HCT116 (cell line): Measurements from ENCODE around the gene ESR1. TPM values are rescaled to one million over a fixed set of nuclear protein-coding genes. Genes with fewer than 3 reads are reported as not detected.

ENCODE experiments used
- ATAC-seq: fragments of 200-7000 bp; cut with Tn5 transposase; 2 replicates; pipeline ENCODE4 v1.9.1; 2020; ENCODE audit warnings: mild to moderate bottlenecking, moderate library complexity
- BruUV-seq: library from RNA; stranded (reverse); fragments of 400-500 nt; replicated peaks from 2 replicates; lab custom pipeline; 2021; lab: Mats Ljungman, UMichigan
- CTCF ChIA-PET: fragments of 300-600 bp; sonication (Branson Sonifier 250); formaldehyde crosslinking; loops from one replicate; lab custom pipeline; 2021; ENCODE audit warnings: antibody characterized with exemption; lab: Charles Lee
- POLR2A ChIA-PET: fragments of 300-600, 350-600 bp; sonication (Branson Sonifier 250); formaldehyde crosslinking; loops from one replicate; lab custom pipeline; 2021; ENCODE audit warnings: antibody characterized with exemption; lab: Charles Lee
- RAD21 ChIA-PET, 2 experiments: fragments of 300-600 bp; sonication (Branson Sonifier 250); formaldehyde crosslinking; loops; one replicate each; lab custom pipeline; 2023; ENCODE audit warnings: low total read pairs in 2 of 2; ENCODE audit not compliant: uncharacterized antibody in 2 of 2, unreplicated experiment in 2 of 2, low non-redundant PET in 1 of 2; lab: Charles Lee
- DNase-seq: peaks from one replicate; pipeline ENCODE4 v3.0.0-alpha.2; 2010; ENCODE audit warnings: low read depth, low spot score
- H2AFZ ChIP-seq: fragments of 200-600 bp; shearing (Covaris generic), sonication (generic); 2 replicates; pipeline ENCODE4 v1.6.1; 2017; ENCODE audit warnings: low read depth, mixed run types, mixed read lengths, antibody characterized with exemption, low read length; ENCODE audit not compliant: poor library complexity, severe bottlenecking
- H3K27ac ChIP-seq: 2 replicates; pipeline ENCODE4 v1.5.1; 2012; ENCODE audit warnings: low read depth, low read length
- H3K27me3 ChIP-seq: fragments of 200-600 bp; sonication (generic); 2 replicates; pipeline ENCODE4 v1.6.1; 2016; ENCODE audit warnings: mixed run types, low read length, mixed read lengths; ENCODE audit not compliant: insufficient read depth
- H3K36me3 ChIP-seq, 2 experiments: fragments of 200-500 bp in 1 of 2; fragments of 200-600 bp in 1 of 2; sonication (Bioruptor generic) in 1 of 2; sonication (generic) in 1 of 2; 2 replicates each; pipeline versions ENCODE4 v1.5.1 to v1.6.1; 2014 to 2016; ENCODE audit warnings: low read length in 2 of 2, inconsistent platforms in 1 of 2, mixed read lengths in 1 of 2, mixed run types in 1 of 2; ENCODE audit not compliant: insufficient read depth in 2 of 2, control insufficient read depth in 1 of 2
- H3K4me1 ChIP-seq, 2 experiments: fragments of 200-600 bp in 1 of 2; sonication (generic) in 1 of 2; 2 replicates each; pipeline versions ENCODE4 v1.5.1 to v1.6.1; 2012 to 2017; ENCODE audit warnings: low read length in 2 of 2, inconsistent platforms in 1 of 2, mild to moderate bottlenecking in 1 of 2, mixed read lengths in 1 of 2, mixed run types in 1 of 2, moderate library complexity in 1 of 2; ENCODE audit not compliant: insufficient read depth in 2 of 2, control insufficient read depth in 1 of 2
- H3K4me2 ChIP-seq: fragments of 200-600 bp; sonication (generic); 2 replicates; pipeline ENCODE4 v1.6.1; 2017; ENCODE audit warnings: mixed run types, low read length, mixed read lengths
- H3K4me3 ChIP-seq, 2 experiments: fragments of 200-600 bp in 1 of 2; sonication (generic) in 1 of 2; replicated peaks in 1 of 2; 2 replicates each; pipeline ENCODE4 v1.5.1; 2011 to 2016; ENCODE audit warnings: low read length in 2 of 2, control low read depth in 1 of 2, low read depth in 1 of 2, mild to moderate bottlenecking in 1 of 2, mixed read lengths in 1 of 2, mixed run types in 1 of 2
- H3K79me2 ChIP-seq: fragments of 200-600 bp; sonication (generic); 2 replicates; pipeline ENCODE4 v1.6.1; 2017; ENCODE audit warnings: mild to moderate bottlenecking, mixed run types, low read length, moderate library complexity, mixed read lengths; ENCODE audit not compliant: insufficient read depth
- H3K9ac ChIP-seq: fragments of 200-600 bp; sonication (generic); 2 replicates; pipeline ENCODE4 v1.6.1; 2016; ENCODE audit warnings: low read length, mixed read lengths
- H3K9me2 ChIP-seq: fragments of 200-600 bp; sonication (generic), shearing (Covaris generic); 2 replicates; pipeline ENCODE4 v1.6.1; 2017; ENCODE audit warnings: mixed run types, mild to moderate bottlenecking, moderate library complexity; ENCODE audit not compliant: insufficient read depth
- H3K9me3 ChIP-seq, 2 experiments: fragments of 200-500 bp in 1 of 2; fragments of 200-600 bp in 1 of 2; sonication (Bioruptor generic) in 1 of 2; sonication (generic) in 1 of 2; 2 replicates each; pipeline ENCODE4 v1.6.1; 2014 to 2017; ENCODE audit warnings: low read length in 2 of 2, mixed read lengths in 2 of 2, inconsistent platforms in 1 of 2, low read depth in 1 of 2, mild to moderate bottlenecking in 1 of 2, mixed run types in 1 of 2, moderate library complexity in 1 of 2; ENCODE audit not compliant: control insufficient read depth in 1 of 2, insufficient read depth in 1 of 2
- H4K20me1 ChIP-seq: fragments of 200-600 bp; sonication (generic), shearing (Covaris generic); 2 replicates; pipeline ENCODE4 v1.6.1; 2017; ENCODE audit warnings: mixed run types, mild to moderate bottlenecking, moderate library complexity; ENCODE audit not compliant: insufficient read depth
- ATF3 ChIP-seq: IDR thresholded peaks from 2 replicates; pipeline ENCODE4 v1.6.1; 2012
- CBX3 ChIP-seq: IDR thresholded peaks from 2 replicates; pipeline ENCODE4 v1.6.1; 2012; ENCODE audit warnings: low read depth
- CEBPB ChIP-seq: IDR thresholded peaks from 2 replicates; pipeline ENCODE4 v1.6.1; 2012; ENCODE audit warnings: low read depth
- CTCF ChIP-seq, 3 experiments: fragments of 200-600 bp in 1 of 3; sonication (generic) in 1 of 3; IDR thresholded peaks in 2 of 3; conservative IDR thresholded peaks in 1 of 3; 2 replicates each; pipeline ENCODE4 v1.5.1; 2012 to 2017; ENCODE audit warnings: low read depth in 2 of 3, low read length in 2 of 3, antibody characterized with exemption in 1 of 3, borderline replicate concordance in 1 of 3, control low read depth in 1 of 3, mild to moderate bottlenecking in 1 of 3, mixed read lengths in 1 of 3, mixed run types in 1 of 3, moderate library complexity in 1 of 3; ENCODE audit not compliant: insufficient read depth in 1 of 3
- EGR1 ChIP-seq: IDR thresholded peaks from 2 replicates; pipeline ENCODE4 v1.6.1; 2012; ENCODE audit warnings: low read depth
- ELF1 ChIP-seq: IDR thresholded peaks from 2 replicates; pipeline ENCODE4 v1.6.1; 2012; ENCODE audit warnings: low read depth, borderline replicate concordance
- EZH2 ChIP-seq: fragments of 200-600 bp; sonication (generic); IDR thresholded peaks from 2 replicates; pipeline ENCODE4 v1.6.1; 2017; ENCODE audit warnings: antibody characterized with exemption, mixed run types
- EZH2phosphoT487 ChIP-seq: fragments of 200-600 bp; IDR thresholded peaks from 2 replicates; pipeline ENCODE4 v1.6.1; 2018; ENCODE audit warnings: antibody characterized with exemption, borderline replicate concordance
- JUND ChIP-seq: IDR thresholded peaks from 2 replicates; pipeline ENCODE4 v1.6.1; 2012
- MAX ChIP-seq: IDR thresholded peaks from 2 replicates; pipeline ENCODE4 v1.6.1; 2012
- POLR2A ChIP-seq: IDR thresholded peaks from 2 replicates; pipeline ENCODE4 v1.7.0; 2011; ENCODE audit warnings: borderline replicate concordance; ENCODE audit not compliant: insufficient read depth, insufficient read length; ENCODE audit errors: extremely low read depth
- POLR2AphosphoS5 ChIP-seq: IDR thresholded peaks from 2 replicates; pipeline ENCODE4 v1.6.1; 2011; ENCODE audit warnings: mild to moderate bottlenecking, low read depth, low read length, moderate library complexity
- RAD21 ChIP-seq: IDR thresholded peaks from 2 replicates; pipeline ENCODE4 v1.6.1; 2012; ENCODE audit warnings: low read depth, mild to moderate bottlenecking
- SIN3A ChIP-seq: IDR thresholded peaks from 2 replicates; pipeline ENCODE4 v1.6.1; 2012; ENCODE audit warnings: low read depth
- SP1 ChIP-seq: IDR thresholded peaks from 2 replicates; pipeline ENCODE4 v1.6.1; 2012; ENCODE audit warnings: low read depth
- SRF ChIP-seq: IDR thresholded peaks from 2 replicates; pipeline ENCODE4 v1.6.1; 2012; ENCODE audit warnings: low read depth
- YY1 ChIP-seq: IDR thresholded peaks from 2 replicates; pipeline ENCODE4 v1.6.1; 2011; ENCODE audit warnings: low read length, low read depth, moderate library complexity, mild to moderate bottlenecking; ENCODE audit not compliant: insufficient replicate concordance; ENCODE audit errors: extremely low read depth
- ZBTB33 ChIP-seq: IDR thresholded peaks from 2 replicates; pipeline ENCODE4 v1.6.1; 2011; ENCODE audit warnings: mild to moderate bottlenecking, low read length, moderate library complexity; ENCODE audit not compliant: insufficient replicate concordance; ENCODE audit errors: extremely low read depth
- ZNF274 ChIP-seq: fragments of 200-500 bp; sonication (Bioruptor generic); IDR thresholded peaks from 2 replicates; pipeline ENCODE4 v1.6.1; 2014; ENCODE audit warnings: mild to moderate bottlenecking, low read depth, low read length, inconsistent platforms
- intact Hi-C: fragments of 100-400 bp; cut with micrococcal nuclease; formaldehyde crosslinking; loops from 2 replicates; pipeline ENCODE4 v1.10.0; 2022
- total RNA-seq: library from RNA; stranded (reverse); gene quantifications from one replicate; pipeline ENCODE4 v1.2.1, GENCODE V29; 2021; ENCODE audit not compliant: unreplicated experiment

ESR1 gene
- total RNA-seq, 1 experiment from 2014 or later, result 0.17 TPM

- Histone ChIP-seq H3K4me1 (peaks cover 0 to 32% of the 10 kb centered on the region in 2 experiments; a peak in 2 of 4 replicates), H3K9me3 (no peaks in the 10 kb centered on the region), H3K36me3 (no peaks in the 10 kb centered on the region), H3K4me2 (peak overlapping the region; percentile 58; the same call in 1 of the 2 replicates), H3K27me3 (no peaks in the 10 kb centered on the region), H3K79me2 (no peaks in the 10 kb centered on the region), H2AFZ (no peak overlapping the region), H3K4me3 (no peak overlapping the region), H3K27ac (no peak overlapping the region), H3K9ac (no peak overlapping the region), H4K20me1 (no peaks in the 10 kb centered on the region)
- BruUV-seq, result no TSS peak
- intact Hi-C loops, result no loop called here
- CTCF ChIA-PET, result no interaction called here
- RAD21 ChIA-PET, result no interaction called here
- POLR2A ChIA-PET, result no interaction called here
- ATAC-seq, result no peak
- no peak for DNase-seq
- TF ChIP-seq CBX3, result no peak
- TF ChIP-seq ELF1, result no peak
- TF ChIP-seq ATF3, result no peak
- no peak for TF ChIP-seq CEBPB
- no peak for TF ChIP-seq SP1
- TF ChIP-seq POLR2A, result no peak
- no peak for TF ChIP-seq POLR2AphosphoS5
- TF ChIP-seq CTCF (IDR thresholded peaks at IDR 0.05 in 2 of 3, conservative IDR thresholded peaks at IDR 0.05 in 1 of 3; ENCODE audit: borderline replicate concordance in 1 of 3, insufficient read depth in 1 of 3, low read depth in 2 of 3, low read length in 2 of 3), result no peak
- no peak for TF ChIP-seq YY1
- no peak for TF ChIP-seq EGR1
- no peak for TF ChIP-seq ZNF274
- no peak for TF ChIP-seq RAD21
- no peak for TF ChIP-seq ZBTB33
- no peak for TF ChIP-seq MAX
- TF ChIP-seq SIN3A, result no peak
- TF ChIP-seq JUND, result no peak
- TF ChIP-seq EZH2phosphoT487, result no peak
- TF ChIP-seq EZH2, result no peak
- no peak for TF ChIP-seq SRF
- TF ChIP-seq, all 23 proteins: peak for 0
- no peaks in the 10 kb centered on the region; the same call in 1 of the 2 replicates for H3K9me2 ChIP-seq
Observed at GRCh38 chr6:152086223-152086873, 278.9 kb downstream of the ESR1 start.
